Myometrial cell (primary cell): Measurements from ENCODE around the gene LTBP4. TPM values are rescaled to one million over a fixed set of nuclear protein-coding genes. Genes with fewer than 3 reads are reported as not detected.

ENCODE experiments used
- total RNA-seq: library from RNA; depleted of rRNA; stranded (reverse); fragments of >200 nt; gene quantifications from 2 replicates; pipeline ENCODE4 v1.2.3, GENCODE V29; 2015

The LTBP4 gene
- total RNA-seq: 50.7 and 63.6 TPM in 2 replicates

GRCh38 chr19:40601134-40601974, at the start of gene LTBP4:
Gene LTBP4, plus strand, starts transcription at chr19:40601369. Its CDS starts 19 bp downstream, at chr19:40601388.

GRCh38 chr19:40576585-40577451, 24.4 kb upstream of the LTBP4 start, which contains the start of gene SHKBP1:
Gene SHKBP1, plus strand, starts transcription at chr19:40576873. Its CDS starts 27 bp downstream, at chr19:40576900.

Other genes with a start within 250 kb of the LTBP4 start
- not detected in 2 replicates for gene HIPK4, start 211.2 kb upstream of the LTBP4 start, total RNA-seq
- 2.5 and 2.9 TPM in 2 replicates for gene PRX, start 188.0 kb upstream of the LTBP4 start, total RNA-seq
- gene SERTAD1, start 175.4 kb upstream of the LTBP4 start, total RNA-seq: 23.4 and 33.2 TPM in 2 replicates
- 25.9 and 27.4 TPM in 2 replicates for gene SERTAD3, start 157.0 kb upstream of the LTBP4 start, total RNA-seq
- 93.9 and 158 TPM in 2 replicates for gene BLVRB, start 135.6 kb upstream of the LTBP4 start, total RNA-seq
- 0.18 and 2.6 TPM in 2 replicates for gene SPTBN4, start 134.4 kb upstream of the LTBP4 start, total RNA-seq
- 77.6 and 99.4 TPM in 2 replicates for gene SHKBP1, start 24.5 kb upstream of the LTBP4 start, total RNA-seq
- 28.8 and 51.6 TPM in 2 replicates for gene NUMBL, start 89.3 kb downstream of the LTBP4 start, total RNA-seq
- gene COQ8B, start 115.5 kb downstream of the LTBP4 start, total RNA-seq: 20.6 and 26.8 TPM in 2 replicates
- 25.7 and 31.4 TPM in 2 replicates for gene ITPKC, start 115.7 kb downstream of the LTBP4 start, total RNA-seq
- gene ACTMAP, start 149.1 kb downstream of the LTBP4 start, total RNA-seq: 2.0 and 4.4 TPM in 2 replicates
- 102 and 115 TPM in 2 replicates for gene SNRPA, start 149.8 kb downstream of the LTBP4 start, total RNA-seq
- not detected in 2 replicates for gene MIA, start 174.2 kb downstream of the LTBP4 start, total RNA-seq
- gene RAB4B, start 176.9 kb downstream of the LTBP4 start, total RNA-seq: 38.6 and 45.0 TPM in 2 replicates
- 88.8 and 103 TPM in 2 replicates for gene EGLN2, start 197.8 kb downstream of the LTBP4 start, total RNA-seq
- gene CYP2A6, start 249.1 kb downstream of the LTBP4 start, total RNA-seq: not detected in 2 replicates